Ishikawa (cell line): Measurements from ENCODE around the gene SLC26A2.

ENCODE experiments used
- CEBPB ChIP-seq: IDR thresholded peaks from 2 replicates; pipeline ENCODE4 v1.6.1; 2012
- EGR1 ChIP-seq: IDR thresholded peaks from 2 replicates; pipeline ENCODE4 v1.6.1; 2012
- EP300 ChIP-seq: IDR thresholded peaks from 2 replicates; pipeline ENCODE4 v1.6.1; 2012; ENCODE audit warnings: borderline replicate concordance
- MAX ChIP-seq: IDR thresholded peaks from 2 replicates; pipeline ENCODE4 v1.6.1; 2012
- REST ChIP-seq: IDR thresholded peaks from 2 replicates; pipeline ENCODE4 v1.6.1; 2012; ENCODE audit warnings: low read depth, mild to moderate bottlenecking
- TAF1 ChIP-seq: IDR thresholded peaks from 2 replicates; pipeline ENCODE4 v1.6.1; 2012; ENCODE audit warnings: low read depth, mild to moderate bottlenecking
- TCF12 ChIP-seq: IDR thresholded peaks from 2 replicates; pipeline ENCODE4 v1.6.1; 2012; ENCODE audit warnings: low read depth
- ZBTB7A ChIP-seq: IDR thresholded peaks from 2 replicates; pipeline ENCODE4 v1.6.1; 2012; ENCODE audit warnings: low read depth

- TF ChIP-seq TCF12: no peak
- no peak for TF ChIP-seq MAX
- TF ChIP-seq EP300: no peak
- no peak for TF ChIP-seq REST
- TF ChIP-seq EGR1: no peak
- TF ChIP-seq TAF1: no peak
- TF ChIP-seq ZBTB7A: no peak
- TF ChIP-seq CEBPB: no peak
Observed at GRCh38 chr5:149912226-149912871, 48.2 kb upstream of the SLC26A2 start.
